ENCODE results near the gene KIAA0040.

KIAA0040 gene

DNA sequence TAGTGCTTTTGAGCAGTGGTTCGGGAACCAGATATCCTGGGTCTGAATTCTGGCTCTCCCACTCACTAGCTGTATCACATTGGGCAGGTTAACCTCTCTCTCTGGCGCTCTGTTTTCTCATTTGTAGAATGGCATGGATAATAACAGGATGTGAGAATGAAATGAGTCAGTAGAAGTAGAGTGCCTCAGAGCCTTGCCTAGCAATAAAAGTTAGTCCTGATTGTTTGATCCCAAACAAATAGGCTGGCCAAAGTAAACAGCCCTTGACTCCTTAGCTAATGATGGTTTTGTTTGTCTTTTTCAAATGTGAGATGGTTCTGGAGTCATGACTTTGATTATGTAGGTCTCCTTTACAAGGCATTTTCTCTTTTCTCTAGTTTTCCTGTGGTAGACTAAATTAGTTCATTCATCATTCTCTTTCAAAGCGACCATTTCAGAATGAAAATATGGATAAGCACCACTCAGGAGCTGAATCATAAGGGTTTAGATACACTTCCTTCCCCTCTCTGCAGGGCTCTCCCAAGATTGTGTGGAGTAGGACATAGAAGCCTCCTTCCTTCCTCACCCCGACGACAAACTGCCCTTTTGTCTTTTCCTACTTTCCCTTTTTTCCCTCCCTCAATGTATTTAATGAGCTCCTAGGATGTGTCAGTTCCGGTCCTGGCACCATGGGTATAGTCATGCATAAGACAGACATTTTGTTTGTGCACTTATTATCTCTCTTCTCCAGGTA, 23.1 kb downstream of the KIAA0040 start:
- DNase-seq = no peak

DNA sequence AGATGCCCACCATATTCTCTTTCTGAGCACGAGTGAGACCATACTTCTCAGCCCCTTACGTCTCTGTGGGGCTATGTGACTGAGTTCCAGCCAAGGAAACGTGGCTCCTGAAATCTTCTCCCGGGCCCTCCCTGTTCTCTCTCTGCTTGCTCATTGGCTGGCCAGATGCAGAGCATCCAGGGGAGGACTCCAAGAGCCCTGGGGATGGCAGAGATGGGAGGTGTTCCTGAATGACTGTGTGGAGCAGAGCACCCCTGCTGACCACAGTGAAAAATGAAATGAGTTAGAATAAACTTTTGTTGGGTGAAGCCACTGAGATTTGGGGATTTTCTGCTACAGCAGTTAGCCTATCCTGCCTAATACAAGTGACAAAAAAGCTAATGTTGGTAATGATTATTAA, 23.8 kb downstream of the KIAA0040 start:
- no peak for DNase-seq

DNA sequence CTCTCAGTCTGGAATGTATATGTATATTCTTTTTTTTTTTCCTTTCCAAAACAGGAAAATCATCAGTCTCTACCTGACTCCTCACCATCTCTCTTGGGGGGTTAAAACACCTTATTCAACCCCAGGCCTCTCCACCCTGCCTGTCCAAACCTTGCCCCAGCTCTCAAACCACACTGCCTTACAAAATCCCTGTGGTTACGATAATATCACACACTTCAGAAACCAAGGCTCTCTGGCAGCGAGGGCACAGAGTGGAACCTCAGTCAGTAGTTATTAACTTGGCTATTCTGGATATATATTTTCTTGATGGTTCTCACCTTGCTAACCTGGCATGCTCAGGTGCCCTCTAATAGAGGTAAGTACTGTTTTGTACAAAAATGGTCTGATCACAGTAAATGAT, 24.7 kb downstream of the KIAA0040 start:
- DNase-seq = no peak

GRCh38 chr1:175166746-175167145, 25.8 kb downstream of the KIAA0040 start:
- DNase-seq = no peak

GRCh38 chr1:175164751-175165150, 27.8 kb downstream of the KIAA0040 start:
- DNase-seq = no peak

DNA sequence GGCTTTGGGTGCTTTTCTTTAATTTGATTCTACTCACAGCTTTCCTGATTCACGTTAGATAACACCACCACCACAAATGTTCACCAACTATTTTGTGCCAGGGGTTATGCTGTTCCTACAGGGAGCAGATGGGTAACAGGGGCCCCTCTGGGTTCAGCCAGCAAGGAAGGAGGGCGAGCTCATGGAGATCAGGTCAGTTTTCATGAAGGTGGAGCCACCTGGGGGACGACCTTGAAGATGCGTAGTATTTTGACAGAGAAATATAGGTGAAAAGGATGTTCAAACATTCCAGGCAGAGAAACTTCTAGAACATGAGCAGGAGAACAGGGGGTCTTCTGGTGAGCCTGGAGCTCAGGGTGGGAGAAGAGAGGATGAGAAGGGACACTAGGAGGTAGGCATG, 28.9 kb downstream of the KIAA0040 start:
- no peak for DNase-seq

- DNase-seq = no peak
Measured at GRCh38 chr1:175162955-175163354, 29.6 kb downstream of the KIAA0040 start.

DNA sequence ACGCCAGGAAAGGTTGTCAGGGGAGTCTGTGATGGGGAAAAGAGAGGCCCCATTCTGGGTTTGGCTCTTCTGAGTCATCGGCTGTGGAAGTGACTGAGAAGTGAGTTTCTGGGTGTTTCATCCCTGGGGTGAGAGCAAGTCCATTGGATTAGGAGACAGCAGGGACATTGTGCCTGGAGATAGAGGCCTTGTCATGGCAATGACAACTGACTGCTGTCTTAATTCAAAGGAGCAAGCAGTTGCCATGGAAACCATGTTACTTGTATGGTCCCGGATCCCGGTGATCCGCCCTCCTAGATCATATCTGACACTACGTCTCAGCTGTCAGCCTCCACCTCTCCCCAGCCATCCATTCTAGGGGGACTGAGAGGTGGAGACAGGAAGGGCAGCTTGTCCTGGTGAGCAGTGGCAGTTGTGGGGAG, 34.4 kb downstream of the KIAA0040 start:
- DNase-seq = no peak

GRCh38 chr1:175157200-175157599, 35.4 kb downstream of the KIAA0040 start:
- no peak for DNase-seq

- DNase-seq = no peak
Measured at GRCh38 chr1:175155936-175156335, 36.6 kb downstream of the KIAA0040 start.

DNA sequence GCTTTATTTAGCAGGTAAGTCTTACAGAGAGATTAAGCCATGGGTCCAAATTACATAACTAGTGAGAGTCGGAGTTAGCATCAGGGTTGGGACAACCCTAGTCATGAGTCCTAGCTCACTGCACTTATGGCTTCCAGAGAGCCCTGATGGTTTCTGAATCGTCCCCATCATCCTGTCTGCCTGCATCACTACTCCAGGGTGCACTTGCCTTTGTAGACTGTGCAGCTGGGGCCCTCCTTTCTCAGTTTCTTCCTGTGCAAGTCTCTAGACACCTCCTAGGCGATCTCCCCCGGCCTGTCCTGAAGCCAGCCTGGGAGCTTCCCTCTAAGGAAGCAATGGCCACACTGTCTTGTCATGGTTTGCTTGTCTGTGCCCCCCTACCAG, 37.1 kb downstream of the KIAA0040 start:
- no peak for DNase-seq

DNA sequence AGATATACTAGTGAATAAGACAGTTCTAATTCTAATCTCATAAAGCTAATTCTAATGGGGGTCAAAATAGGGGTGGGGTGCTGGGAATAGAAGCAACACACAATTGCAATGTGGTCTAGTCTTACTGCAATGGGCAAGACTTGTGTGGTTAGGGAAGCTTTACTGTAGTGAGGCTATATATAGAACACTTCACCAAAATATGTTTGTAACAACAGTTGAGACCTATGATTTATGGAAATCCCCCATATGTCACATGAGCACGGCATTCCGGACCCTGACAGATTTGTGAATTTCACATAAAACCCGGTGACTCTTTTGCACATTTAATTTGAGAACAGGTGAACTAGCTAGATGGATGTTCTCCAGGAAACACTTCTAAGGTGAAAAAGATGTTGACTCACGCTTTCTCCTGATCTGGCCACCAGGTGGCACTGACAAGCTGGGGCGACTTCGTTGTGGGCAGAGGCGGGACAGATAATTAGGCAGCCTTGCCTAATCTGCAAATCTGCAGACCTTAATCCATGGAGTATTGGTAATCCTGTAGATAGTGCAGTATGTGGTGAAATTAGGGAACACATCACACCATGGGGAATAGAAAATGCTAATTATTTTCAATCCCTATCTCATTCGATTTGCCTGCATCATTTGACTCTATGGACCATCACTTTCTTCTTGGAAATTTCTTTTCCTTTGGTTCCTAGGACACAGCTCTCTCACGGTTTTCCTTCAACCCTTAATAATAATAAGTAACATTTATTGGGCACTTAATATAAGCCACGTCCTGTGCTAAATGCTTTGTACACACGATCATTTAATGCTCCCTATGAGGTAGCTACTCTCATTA, 37.7 kb downstream of the KIAA0040 start:
- DNase-seq = peak; percentile 30 to 66 (median 61)

- DNase-seq = peak; percentile 23 to 56 (median 49)
Measured at GRCh38 chr1:175152006-175152652, 40.4 kb downstream of the KIAA0040 start.

DNA sequence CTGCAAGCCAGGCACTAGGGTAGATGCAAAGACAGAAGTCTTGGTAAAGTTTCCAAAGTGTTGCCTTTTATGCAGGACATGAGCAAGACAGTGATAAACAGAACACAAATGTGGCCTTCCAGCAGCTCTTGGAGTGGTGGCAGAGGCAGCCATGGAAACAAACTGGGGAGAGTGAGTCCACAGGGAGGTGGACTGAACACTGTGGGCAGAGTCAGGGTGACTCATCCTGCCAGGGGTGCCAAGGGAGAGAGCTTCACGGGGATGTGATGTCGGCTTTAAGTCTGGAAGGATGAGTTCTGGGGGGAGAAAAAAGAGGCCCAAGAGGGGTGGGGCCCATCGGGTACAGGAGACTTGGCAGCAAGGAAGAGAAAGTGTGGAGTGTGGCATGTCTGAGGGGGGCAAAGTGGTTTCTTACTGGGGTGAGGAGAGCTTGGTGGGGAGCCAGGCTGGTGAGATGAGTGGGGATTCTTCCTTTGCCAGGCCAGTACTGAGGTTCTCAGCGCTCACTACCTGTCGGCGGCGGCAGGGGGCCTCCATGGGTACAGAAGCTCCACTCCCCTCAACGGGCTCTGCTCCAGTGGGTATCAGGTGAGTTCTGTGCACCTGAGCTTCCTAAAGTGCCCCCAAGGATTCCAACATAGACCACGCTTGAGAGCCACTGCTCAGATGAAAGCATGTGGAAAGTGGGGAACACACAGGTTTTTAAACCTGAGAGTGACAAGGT, 41.8 kb downstream of the KIAA0040 start:
- no peak for DNase-seq

DNA sequence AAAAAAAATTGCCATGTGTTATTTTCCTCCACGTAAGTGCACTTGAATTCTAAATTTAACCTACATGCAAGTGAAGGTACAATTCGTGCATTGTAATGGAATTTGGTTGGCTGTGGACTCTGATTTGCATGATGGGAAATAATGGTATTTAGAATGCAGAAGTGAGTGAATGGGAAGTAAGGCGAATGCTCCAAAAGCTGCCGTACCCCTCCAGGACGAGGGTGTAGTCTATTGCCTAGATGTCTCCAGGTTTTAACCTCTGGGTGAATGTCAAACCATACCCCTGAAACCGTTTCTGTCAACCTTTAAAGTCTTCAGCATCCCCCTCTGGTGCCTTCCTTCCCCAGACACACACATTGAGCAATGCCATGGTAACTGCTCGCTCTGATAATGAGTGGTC, 44.5 kb downstream of the KIAA0040 start:
- DNase-seq = no peak

GRCh38 chr1:175147569-175147968, 45.0 kb downstream of the KIAA0040 start:
- DNase-seq = no peak

DNA sequence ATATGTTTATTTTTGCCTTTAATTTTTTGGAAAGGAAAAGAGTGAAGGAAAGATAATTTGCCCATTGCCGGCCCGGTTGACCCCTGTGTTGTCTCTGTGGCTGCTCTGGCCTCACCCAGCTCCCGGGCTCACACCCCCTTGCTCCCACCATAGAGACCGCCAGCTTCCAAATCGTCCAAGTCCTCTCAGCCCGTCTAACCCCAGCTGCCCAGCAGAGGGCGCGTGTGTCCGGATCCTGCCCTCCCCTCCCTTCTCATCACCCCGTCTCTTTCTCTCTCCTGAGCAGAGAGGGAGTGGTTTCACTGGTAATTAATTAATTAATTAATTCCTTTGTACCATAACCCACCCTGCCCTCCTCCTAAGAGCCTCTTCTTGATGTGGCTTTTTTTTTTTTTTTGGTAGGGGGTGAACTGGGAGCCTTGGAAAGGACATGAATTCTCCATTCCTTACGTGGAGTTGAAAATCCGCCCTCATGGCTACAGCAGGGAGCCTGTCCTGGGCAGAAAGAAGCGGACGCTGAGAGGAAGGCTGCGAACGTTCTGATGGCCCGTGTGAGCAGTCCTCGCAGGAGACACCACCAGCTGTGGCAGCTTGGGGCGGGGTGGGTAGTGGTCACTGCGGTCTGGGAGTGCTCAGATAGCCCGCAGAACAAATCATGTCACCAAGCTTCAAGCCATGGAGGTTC, 45.9 kb downstream of the KIAA0040 start:
- peak; percentile 10 to 65 (median 49) for DNase-seq

DNA sequence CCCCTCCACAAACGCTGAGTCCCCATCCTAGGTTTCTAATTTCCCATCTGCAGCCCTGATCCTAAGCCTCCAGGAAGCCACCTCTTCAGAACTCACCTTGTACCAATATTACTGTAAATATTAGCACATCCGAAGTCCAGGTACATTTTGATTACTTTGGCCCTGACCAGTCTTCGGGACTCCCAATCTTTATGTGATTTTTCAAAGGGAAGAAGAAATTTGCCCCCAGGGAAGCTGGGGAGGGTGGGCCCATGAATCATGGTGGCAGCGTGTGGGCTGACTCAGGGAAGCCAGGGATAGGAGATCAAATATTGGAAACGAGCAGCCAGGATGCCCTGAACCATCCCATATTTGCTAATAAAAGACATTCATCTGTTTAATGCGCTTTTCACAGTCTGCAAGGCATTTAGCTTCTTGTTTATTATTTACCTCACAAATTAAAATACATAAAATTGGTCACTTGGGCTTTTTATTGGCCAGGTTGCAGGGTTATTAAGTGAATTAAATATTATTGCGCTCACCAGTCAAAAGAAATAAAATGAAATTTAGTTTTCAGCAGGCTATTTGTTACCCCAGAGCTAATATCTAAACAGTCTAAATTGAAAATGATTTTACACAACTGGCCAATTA, 46.6 kb downstream of the KIAA0040 start:
- no peak for DNase-seq

DNA sequence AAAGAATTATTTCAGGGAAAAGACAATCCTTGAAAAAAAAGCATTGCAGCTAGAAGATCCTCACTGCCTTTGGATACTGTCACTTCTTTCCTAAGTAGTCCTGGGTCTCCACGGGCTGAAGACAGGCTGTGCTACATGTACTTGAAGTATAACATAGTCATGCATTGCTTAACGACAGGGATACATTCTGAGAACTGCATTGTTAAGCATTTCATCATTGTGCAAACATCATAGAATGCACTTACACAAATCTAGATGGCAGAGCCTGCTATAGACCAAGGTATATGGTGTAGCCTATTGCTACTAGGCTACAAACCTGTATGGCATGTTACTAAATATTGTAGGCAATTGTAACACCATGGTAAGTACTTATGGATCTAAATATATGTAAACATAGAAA, 54.0 kb downstream of the KIAA0040 start:
- DNase-seq = no peak

DNA sequence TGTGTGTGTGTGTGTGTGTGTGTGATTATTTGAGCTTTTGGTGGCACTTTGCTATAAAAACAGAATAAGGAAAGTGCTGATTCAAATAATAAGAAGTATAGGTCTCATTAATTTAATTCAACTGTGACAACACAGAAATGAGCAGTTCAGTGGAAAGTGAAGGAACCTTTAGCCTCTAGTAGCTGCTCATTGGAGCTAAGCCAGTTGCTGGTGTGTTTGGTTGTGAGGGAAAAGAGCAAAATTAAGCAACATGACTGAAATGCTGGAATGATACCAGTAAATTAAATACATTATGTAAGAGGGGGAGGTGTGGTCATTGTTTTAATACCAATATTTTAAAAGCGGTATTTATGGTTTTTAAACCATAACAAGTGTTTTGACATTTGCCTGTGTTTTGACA, 55.2 kb downstream of the KIAA0040 start:
- no peak for DNase-seq

DNA sequence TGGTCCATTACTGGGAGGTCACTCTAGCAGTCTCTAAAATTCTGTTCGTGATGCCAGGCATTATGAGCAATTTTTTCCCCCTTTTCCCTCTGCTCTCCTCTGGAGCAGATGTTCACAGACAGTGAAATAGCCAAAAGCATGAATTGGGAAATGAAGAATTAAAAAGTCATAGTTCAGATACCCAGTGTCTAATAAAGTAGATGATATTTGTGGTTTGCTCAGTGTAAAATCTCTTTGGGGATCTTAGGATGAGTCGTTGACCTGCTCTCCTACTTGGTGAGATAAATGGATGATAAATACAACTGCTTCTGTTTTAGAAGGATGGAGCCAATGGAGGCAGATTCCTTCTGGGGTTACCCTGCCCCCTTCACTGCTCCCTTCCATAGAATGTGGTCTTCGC, 56.3 kb downstream of the KIAA0040 start:
- DNase-seq = no peak

- no peak for DNase-seq
Measured at GRCh38 chr1:175134500-175134899, 58.1 kb downstream of the KIAA0040 start.

All from T-helper 2 cell (primary cell).